ENCODE data around the gene BAD. TPM values are rescaled to one million over a fixed set of nuclear protein-coding genes. Genes with fewer than 3 reads are reported as not detected.

Gene BAD
- total and polyA plus RNA-seq, 10 of the 15 experiments (the other 5 are each of a cell fraction or from before 2014, with no cell fraction given) = 1.5 to 67.2 (median 39.6) TPM

- TF ChIP-seq CTCF (IDR thresholded peaks at IDR 0.05 in 2 of 3, conservative IDR thresholded peaks at IDR 0.05 in 1 of 3; ENCODE audit: control insufficient read depth in 2 of 3, extremely low read depth in 1 of 3, insufficient read depth in 1 of 3, low read depth in 3 of 3, low read length in 3 of 3) = no peak
- TF ChIP-seq, protein P1, sequence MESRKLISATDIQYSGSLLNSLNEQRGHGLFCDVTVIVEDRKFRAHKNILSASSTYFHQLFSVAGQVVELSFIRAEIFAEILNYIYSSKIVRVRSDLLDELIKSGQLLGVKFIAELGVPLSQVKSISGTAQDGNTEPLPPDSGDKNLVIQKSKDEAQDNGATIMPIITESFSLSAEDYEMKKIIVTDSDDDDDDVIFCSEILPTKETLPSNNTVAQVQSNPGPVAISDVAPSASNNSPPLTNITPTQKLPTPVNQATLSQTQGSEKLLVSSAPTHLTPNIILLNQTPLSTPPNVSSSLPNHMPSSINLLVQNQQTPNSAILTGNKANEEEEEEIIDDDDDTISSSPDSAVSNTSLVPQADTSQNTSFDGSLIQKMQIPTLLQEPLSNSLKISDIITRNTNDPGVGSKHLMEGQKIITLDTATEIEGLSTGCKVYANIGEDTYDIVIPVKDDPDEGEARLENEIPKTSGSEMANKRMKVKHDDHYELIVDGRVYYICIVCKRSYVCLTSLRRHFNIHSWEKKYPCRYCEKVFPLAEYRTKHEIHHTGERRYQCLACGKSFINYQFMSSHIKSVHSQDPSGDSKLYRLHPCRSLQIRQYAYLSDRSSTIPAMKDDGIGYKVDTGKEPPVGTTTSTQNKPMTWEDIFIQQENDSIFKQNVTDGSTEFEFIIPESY (IDR thresholded peaks at IDR 0.05) = peak; percentile 64; the same call in 1 of the 2 replicates
- TF ChIP-seq ASH2L (IDR thresholded peaks at IDR 0.05; ENCODE audit: borderline replicate concordance, low read depth) = no peak
- TF ChIP-seq POLR2AphosphoS2 (IDR thresholded peaks at IDR 0.05; ENCODE audit: low read depth, low read length) = peak; percentile 8; the same call in 1 of the 2 replicates
- peak; percentile 95; the same call in 1 of the 2 replicates for TF ChIP-seq TBL1XR1 (IDR thresholded peaks at IDR 0.05; ENCODE audit: low read depth, low read length)
- TF ChIP-seq, protein P2, sequence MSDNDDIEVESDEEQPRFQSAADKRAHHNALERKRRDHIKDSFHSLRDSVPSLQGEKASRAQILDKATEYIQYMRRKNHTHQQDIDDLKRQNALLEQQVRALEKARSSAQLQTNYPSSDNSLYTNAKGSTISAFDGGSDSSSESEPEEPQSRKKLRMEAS (IDR thresholded peaks at IDR 0.05; ENCODE audit: low read depth, low read length) = no peak
- peak; percentile 76 for TF ChIP-seq LARP7 (IDR thresholded peaks at IDR 0.05)
- no peak for TF ChIP-seq TARDBP (IDR thresholded peaks at IDR 0.05; ENCODE audit: borderline replicate concordance)
- no peak for TF ChIP-seq KDM1A (IDR thresholded peaks at IDR 0.05; ENCODE audit: borderline replicate concordance)
- TF ChIP-seq HCFC1 (IDR thresholded peaks at IDR 0.05; ENCODE audit: low read length) = peak; percentile 61; the same call in 1 of the 2 replicates
- no peak for TF ChIP-seq SREBF2 (IDR thresholded peaks at IDR 0.05; ENCODE audit: low read length)
- TF ChIP-seq MEF2B (IDR thresholded peaks at IDR 0.05; ENCODE audit: partially characterized antibody, poor library complexity, severe bottlenecking) = peak; percentile 50
- TF ChIP-seq, protein P3, sequence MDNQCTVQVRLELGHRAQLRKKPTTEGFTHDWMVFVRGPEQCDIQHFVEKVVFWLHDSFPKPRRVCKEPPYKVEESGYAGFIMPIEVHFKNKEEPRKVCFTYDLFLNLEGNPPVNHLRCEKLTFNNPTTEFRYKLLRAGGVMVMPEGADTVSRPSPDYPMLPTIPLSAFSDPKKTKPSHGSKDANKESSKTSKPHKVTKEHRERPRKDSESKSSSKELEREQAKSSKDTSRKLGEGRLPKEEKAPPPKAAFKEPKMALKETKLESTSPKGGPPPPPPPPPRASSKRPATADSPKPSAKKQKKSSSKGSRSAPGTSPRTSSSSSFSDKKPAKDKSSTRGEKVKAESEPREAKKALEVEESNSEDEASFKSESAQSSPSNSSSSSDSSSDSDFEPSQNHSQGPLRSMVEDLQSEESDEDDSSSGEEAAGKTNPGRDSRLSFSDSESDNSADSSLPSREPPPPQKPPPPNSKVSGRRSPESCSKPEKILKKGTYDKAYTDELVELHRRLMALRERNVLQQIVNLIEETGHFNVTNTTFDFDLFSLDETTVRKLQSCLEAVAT (IDR thresholded peaks at IDR 0.05) = peak; percentile 72; the same call in 1 of the 2 replicates
- TF ChIP-seq, protein P4, sequence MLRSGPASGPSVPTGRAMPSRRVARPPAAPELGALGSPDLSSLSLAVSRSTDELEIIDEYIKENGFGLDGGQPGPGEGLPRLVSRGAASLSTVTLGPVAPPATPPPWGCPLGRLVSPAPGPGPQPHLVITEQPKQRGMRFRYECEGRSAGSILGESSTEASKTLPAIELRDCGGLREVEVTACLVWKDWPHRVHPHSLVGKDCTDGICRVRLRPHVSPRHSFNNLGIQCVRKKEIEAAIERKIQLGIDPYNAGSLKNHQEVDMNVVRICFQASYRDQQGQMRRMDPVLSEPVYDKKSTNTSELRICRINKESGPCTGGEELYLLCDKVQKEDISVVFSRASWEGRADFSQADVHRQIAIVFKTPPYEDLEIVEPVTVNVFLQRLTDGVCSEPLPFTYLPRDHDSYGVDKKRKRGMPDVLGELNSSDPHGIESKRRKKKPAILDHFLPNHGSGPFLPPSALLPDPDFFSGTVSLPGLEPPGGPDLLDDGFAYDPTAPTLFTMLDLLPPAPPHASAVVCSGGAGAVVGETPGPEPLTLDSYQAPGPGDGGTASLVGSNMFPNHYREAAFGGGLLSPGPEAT (IDR thresholded peaks at IDR 0.05; ENCODE audit: low read depth) = peak; percentile 92
- peak; percentile 69 to 99 for TF ChIP-seq EGR1 (IDR thresholded peaks at IDR 0.05; ENCODE audit: borderline replicate concordance in 1 of 2, low read depth in 2 of 2, low read length in 2 of 2)
- peak; percentile 63 for TF ChIP-seq POLR2A (IDR thresholded peaks at IDR 0.05; ENCODE audit: low read depth, low read length)
- TF ChIP-seq USF1 (IDR thresholded peaks at IDR 0.05; ENCODE audit: borderline replicate concordance, extremely low read length, insufficient read depth, low read depth, low read length) = no peak
- peak; percentile 100 for TF ChIP-seq ZNF217 (IDR thresholded peaks at IDR 0.05)
These were observed 758 bp upstream of the BAD start, which contains the start of gene GPR137 (continued) for GRCh38 chr11:64284962-64285884.
